ENCODE measurements around the gene PKP3. TPM values are rescaled to one million over a fixed set of nuclear protein-coding genes. Genes with fewer than 3 reads are reported as not detected.

The PKP3 gene
- total and polyA plus RNA-seq, 2 donors (not counting 1 experiment from before 2014, with no cell fraction given): 0.78 TPM; not detected in 1

- 69% methylated on average over 9 of the region's 16 CpGs for WGBS (ENCODE audit: insufficient coverage)
Measured at GRCh38 chr11:353179-353873, 40.7 kb upstream of the PKP3 start.

More at GRCh38 chr11:353179-353873, 40.7 kb upstream of the PKP3 start:
- CTCF ChIA-PET: interaction anchor here (0.8 to 5.3 kb wide), 4 partner anchors 47 to 103 kb away, joined by 3 to 82 read pairs (median 5); partner anchors contain the start of gene PTDSS2
- Mint-ChIP-seq H3K4me1 (peaks cover 27% of the 10 kb centered on the region), H3K4me3 (no peak overlapping the region), H3K9me3 (ENCODE audit: insufficient read depth) (no peaks in the 10 kb centered on the region), H3K27me3 (no peaks in the 10 kb centered on the region), H3K27ac (peak overlapping the region; percentile 79)
- peaks cover 16 to 28% of the 10 kb centered on the region in 2 donors for H3K4me1 ChIP-seq (ENCODE audit: control insufficient read depth in 2 of 2, insufficient read depth in 2 of 2, low read length in 2 of 2)
- POLR2A ChIA-PET: interaction anchor here (1.1 kb wide), 1 partner anchor 99 kb away, joined by 3 read pairs; no protein-coding TSS in a partner anchor
- H3K36me3 ChIP-seq (replicated peaks in 1 of 2; ENCODE audit: control extremely low read depth in 1 of 2, control insufficient read depth in 1 of 2, extremely low read depth in 1 of 2, insufficient read depth in 2 of 2, low read length in 1 of 2): no peaks in the 10 kb centered on the region
- no peaks in the 10 kb centered on the region for H3K9me3 ChIP-seq (ENCODE audit: control extremely low read depth in 1 of 3, control insufficient read depth in 2 of 3, insufficient read depth in 1 of 3, low read length in 2 of 3)
- TF ChIP-seq EZH2 (IDR thresholded peaks at IDR 0.05; ENCODE audit: borderline replicate concordance, insufficient read depth, low read depth, low read length, poor library complexity, severe bottlenecking): no peak
- TF ChIP-seq CTCF (IDR thresholded peaks at IDR 0.05): no peak
- no peaks in the 10 kb centered on the region for H4K20me1 ChIP-seq (ENCODE audit: control insufficient read depth, insufficient read depth, low read length, poor library complexity, severe bottlenecking)
- no peak overlapping the region for H2AFZ ChIP-seq (ENCODE audit: insufficient read depth, low read depth, low read length, poor library complexity, severe bottlenecking)
- ATAC-seq (ENCODE audit: low read depth) (no peak), DNase-seq (no peak)
- H3K4me3 ChIP-seq (ENCODE audit: control extremely low read depth in 1 of 5, extremely low read depth in 1 of 5, insufficient read depth in 1 of 5, low read depth in 2 of 5, low read length in 4 of 5): no peak overlapping the region
- intact Hi-C loops (cut with micrococcal nuclease): no loop called here
- no peaks in the 10 kb centered on the region for H3K27me3 ChIP-seq (replicated peaks in 1 of 4; ENCODE audit: control extremely low read depth in 1 of 4, control insufficient read depth in 3 of 4, insufficient read depth in 4 of 4, low read length in 3 of 4)
- no peak overlapping the region for H3K4me2 ChIP-seq (replicated peaks; ENCODE audit: low read depth, low read length, poor library complexity, severe bottlenecking)
- H3K27ac ChIP-seq (ENCODE audit: low read length in 2 of 2): peak overlapping the region in 1 of 2 donors; percentile 40
- H3K79me2 ChIP-seq (ENCODE audit: control insufficient read depth, insufficient read depth, low read length): no peaks in the 10 kb centered on the region
- no peak overlapping the region for H3K9ac ChIP-seq (ENCODE audit: low read length)
